ENCODE data around the gene TWNK. TPM values are rescaled to one million over a fixed set of nuclear protein-coding genes. Genes with fewer than 3 reads are reported as not detected.
A peak's percentile ranks its signal among the peaks of the same experiment; 100 is the strongest.

The TWNK gene
- total RNA-seq, 2 donors from 2014 or later: 11.2 to 15.1 TPM

DNA sequence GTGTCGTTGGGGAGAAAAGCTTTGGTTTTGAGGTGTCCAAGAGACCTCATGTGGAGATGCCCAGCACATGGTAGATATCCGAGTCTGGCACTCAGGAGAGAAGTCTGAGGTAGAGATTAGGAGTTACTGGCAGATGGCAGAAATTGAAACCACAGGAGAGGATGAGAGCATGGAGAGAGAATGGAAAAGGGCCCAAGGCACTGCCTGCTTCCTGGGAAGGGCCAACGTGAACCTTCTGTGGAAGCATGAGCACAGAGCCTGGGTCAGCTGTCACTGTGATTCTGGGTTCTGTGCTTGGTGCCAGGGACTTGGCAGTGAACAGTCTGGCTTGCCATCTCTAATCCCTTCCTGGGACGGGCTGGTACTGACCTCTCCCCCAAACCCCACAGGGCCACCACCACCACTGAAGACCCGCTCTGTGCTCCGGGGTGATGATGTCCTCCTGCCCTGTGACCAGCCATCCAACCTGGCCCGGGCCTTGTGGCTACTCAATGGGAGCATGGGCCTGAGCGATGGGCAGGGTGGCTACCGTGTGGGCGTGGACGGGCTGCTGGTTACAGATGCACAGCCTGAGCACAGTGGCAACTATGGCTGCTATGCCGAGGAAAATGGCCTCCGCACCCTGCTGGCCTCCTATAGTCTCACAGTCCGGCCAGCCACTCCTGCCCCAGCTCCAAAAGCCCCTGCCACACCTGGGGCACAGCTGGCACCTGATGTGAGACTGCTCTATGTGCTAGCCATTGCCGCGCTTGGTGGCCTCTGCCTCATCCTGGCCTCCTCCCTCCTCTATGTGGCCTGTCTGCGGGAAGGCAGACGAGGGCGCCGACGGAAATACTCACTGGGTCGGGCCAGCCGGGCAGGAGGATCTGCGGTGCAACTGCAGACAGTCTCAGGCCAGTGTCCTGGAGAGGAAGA lies 4.2 kb upstream of the TWNK start:
- H3K27me3 Mint-ChIP-seq (ENCODE audit: insufficient read depth): no peaks in the 10 kb centered on the region
- Histone ChIP-seq H3K4me1 (ENCODE audit: control insufficient read depth, insufficient read depth, low read length) (no peaks in the 10 kb centered on the region), H3K36me3 (ENCODE audit: control insufficient read depth, insufficient read depth, low read length) (peaks cover 39% of the 10 kb centered on the region), H3K9me3 (ENCODE audit: control insufficient read depth, low read length) (no peaks in the 10 kb centered on the region), H3K27ac (ENCODE audit: low read depth, low read length) (no peak overlapping the region), H3K9ac (ENCODE audit: extremely low read depth, low read length, poor library complexity, severe bottlenecking) (no peak overlapping the region), H3K27me3 (ENCODE audit: control insufficient read depth, insufficient read depth, low read length, poor library complexity, severe bottlenecking) (no peaks in the 10 kb centered on the region), H3K4me3 (ENCODE audit: low read length) (no peak overlapping the region)
- TF ChIP-seq CTCF (conservative IDR thresholded peaks at IDR 0.05): no peak
- H3K4me1 Mint-ChIP-seq: peaks cover 9% of the 10 kb centered on the region
- peaks cover 40% of the 10 kb centered on the region for H3K36me3 Mint-ChIP-seq (ENCODE audit: low read depth)
- no peak overlapping the region for H3K4me3 Mint-ChIP-seq
- no peak overlapping the region for H3K27ac Mint-ChIP-seq
- WGBS, 2 experiments (ENCODE audit: insufficient coverage in 1 of 2, insufficient read length in 1 of 2): 93 to 94% methylated on average over 15 to 24 of the region's 24 CpGs
- DNase-seq: peak; percentile 39
- H3K9me3 Mint-ChIP-seq: no peaks in the 10 kb centered on the region

DNA sequence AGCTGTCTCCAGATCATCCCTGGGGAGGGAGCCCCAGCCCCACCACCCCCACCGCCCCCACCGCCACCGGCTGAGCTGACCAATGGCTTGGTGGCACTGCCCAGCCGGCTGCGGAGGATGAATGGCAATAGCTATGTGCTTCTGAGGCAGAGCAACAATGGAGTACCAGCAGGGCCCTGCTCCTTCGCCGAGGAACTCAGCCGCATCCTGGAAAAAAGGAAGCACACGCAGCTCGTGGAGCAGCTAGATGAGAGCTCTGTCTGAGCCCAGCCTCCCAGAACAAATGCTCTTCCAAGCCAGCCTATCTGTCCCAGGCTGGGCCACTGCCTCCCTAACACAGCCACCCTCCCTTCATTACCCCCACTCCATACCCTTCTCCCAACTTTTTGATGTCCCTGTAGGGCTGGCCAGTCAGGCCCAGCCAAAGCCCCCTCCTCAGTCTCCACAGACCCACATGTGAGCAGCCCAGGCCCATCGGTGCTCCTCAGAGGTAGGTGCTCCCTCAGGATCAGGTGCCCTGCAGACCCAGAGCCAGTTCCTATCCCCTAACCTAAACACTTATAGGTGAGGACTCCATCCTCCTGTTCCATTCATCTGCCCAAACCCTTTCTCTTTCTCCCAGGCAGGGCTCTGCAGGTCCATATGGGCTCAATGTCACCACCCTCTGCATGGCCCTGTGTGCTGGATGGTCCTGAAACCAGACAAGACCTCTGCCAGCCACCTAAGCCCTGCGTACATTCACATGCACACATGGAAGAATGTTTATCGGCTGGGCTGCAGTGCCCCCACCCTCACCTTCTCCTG lies 3.3 kb upstream of the TWNK start:
- no peak overlapping the region for H3K9ac ChIP-seq (ENCODE audit: extremely low read depth, low read length, poor library complexity, severe bottlenecking)
- peaks cover 35% of the 10 kb centered on the region for H3K36me3 ChIP-seq (ENCODE audit: control insufficient read depth, insufficient read depth, low read length)
- TF ChIP-seq CTCF (conservative IDR thresholded peaks at IDR 0.05): no peak
- no peaks in the 10 kb centered on the region for H3K4me1 ChIP-seq (ENCODE audit: control insufficient read depth, insufficient read depth, low read length)
- H3K27ac ChIP-seq (ENCODE audit: low read depth, low read length): no peak overlapping the region
- H3K4me1 Mint-ChIP-seq: peaks cover 9% of the 10 kb centered on the region
- no peaks in the 10 kb centered on the region for H3K27me3 ChIP-seq (ENCODE audit: control insufficient read depth, insufficient read depth, low read length, poor library complexity, severe bottlenecking)
- H3K27me3 Mint-ChIP-seq (ENCODE audit: insufficient read depth): no peaks in the 10 kb centered on the region
- H3K4me3 ChIP-seq (ENCODE audit: low read length): no peak overlapping the region
- DNase-seq: no peak
- H3K27ac Mint-ChIP-seq: no peak overlapping the region
- peaks cover 34% of the 10 kb centered on the region for H3K36me3 Mint-ChIP-seq (ENCODE audit: low read depth)
- 93 to 100% methylated on average over 4 to 12 of the region's 13 CpGs for WGBS, 2 experiments (ENCODE audit: insufficient coverage in 1 of 2, insufficient read length in 1 of 2)
- no peaks in the 10 kb centered on the region for H3K9me3 ChIP-seq (ENCODE audit: control insufficient read depth, low read length)
- H3K4me3 Mint-ChIP-seq: no peak overlapping the region
- H3K9me3 Mint-ChIP-seq: no peaks in the 10 kb centered on the region

DNA sequence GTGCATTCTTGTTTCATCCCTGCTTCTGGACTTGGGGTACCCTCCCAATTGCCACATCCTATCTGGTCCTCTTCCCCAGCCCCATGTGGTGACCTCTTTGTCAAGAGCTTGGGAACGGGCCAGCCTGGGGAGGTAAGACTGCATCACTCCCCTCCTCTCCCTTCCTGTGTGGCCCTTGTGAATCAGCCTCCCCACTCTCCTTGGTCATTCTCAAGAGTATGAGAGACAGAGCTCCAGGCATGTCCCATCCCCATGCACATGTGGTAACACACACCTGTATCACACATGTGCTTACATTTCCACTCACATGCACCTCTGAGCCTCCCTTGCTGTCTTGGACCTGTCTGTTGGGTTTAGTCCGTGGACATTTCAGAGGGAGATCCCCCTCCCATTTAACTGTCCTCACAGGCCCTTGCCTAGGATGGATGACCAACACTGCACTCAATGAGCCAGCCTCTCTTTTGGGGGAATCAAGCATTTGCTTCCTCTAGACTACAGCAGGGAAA lies 2.6 kb upstream of the TWNK start:
- H3K4me3 ChIP-seq (ENCODE audit: low read length): no peak overlapping the region
- no peaks in the 10 kb centered on the region for H3K4me1 ChIP-seq (ENCODE audit: control insufficient read depth, insufficient read depth, low read length)
- peaks cover 38% of the 10 kb centered on the region for H3K36me3 Mint-ChIP-seq (ENCODE audit: low read depth)
- no peak overlapping the region for H3K27ac ChIP-seq (ENCODE audit: low read depth, low read length)
- no peak for DNase-seq
- WGBS, 2 experiments (ENCODE audit: insufficient coverage in 1 of 2, insufficient read length in 1 of 2): 92 to 100% methylated on average over 2 of the region's 2 CpGs
- H3K9me3 Mint-ChIP-seq: no peaks in the 10 kb centered on the region
- no peak overlapping the region for H3K27ac Mint-ChIP-seq
- H3K9ac ChIP-seq (ENCODE audit: extremely low read depth, low read length, poor library complexity, severe bottlenecking): no peak overlapping the region
- H3K36me3 ChIP-seq (ENCODE audit: control insufficient read depth, insufficient read depth, low read length): peaks cover 38% of the 10 kb centered on the region
- no peak for TF ChIP-seq CTCF (conservative IDR thresholded peaks at IDR 0.05)
- H3K4me1 Mint-ChIP-seq: peaks cover 9% of the 10 kb centered on the region
- H3K9me3 ChIP-seq (ENCODE audit: control insufficient read depth, low read length): no peaks in the 10 kb centered on the region
- no peaks in the 10 kb centered on the region for H3K27me3 Mint-ChIP-seq (ENCODE audit: insufficient read depth)
- no peak overlapping the region for H3K4me3 Mint-ChIP-seq
- H3K27me3 ChIP-seq (ENCODE audit: control insufficient read depth, insufficient read depth, low read length, poor library complexity, severe bottlenecking): no peaks in the 10 kb centered on the region

All from endodermal cell (in vitro differentiated cells).